ENCODE results near the gene MIOX. TPM values are rescaled to one million over a fixed set of nuclear protein-coding genes. Genes with fewer than 3 reads are reported as not detected.

The MIOX gene
- total RNA-seq, 1 donor from 2014 or later = not detected

- Histone ChIP-seq H3K27me3 (ENCODE audit: low read depth) (no peaks in the 10 kb centered on the region), H3K9me3 (replicated peaks) (no peaks in the 10 kb centered on the region), H3K4me3 (no peak overlapping the region), H3K36me3 (peaks cover 100% of the 10 kb centered on the region), H3K4me1 (no peaks in the 10 kb centered on the region), H3K27ac (replicated peaks) (no peak overlapping the region)
- intact Hi-C loops (cut with micrococcal nuclease) = no loop called here
- TF ChIP-seq CTCF (IDR thresholded peaks at IDR 0.05; ENCODE audit: borderline replicate concordance) = no peak
- no peak for DNase-seq
Observed at GRCh38 chr22:50459016-50459415, 27.6 kb upstream of the MIOX start.

GRCh38 chr22:50459496-50460140 lies 27.0 kb upstream of the MIOX start:
- Histone ChIP-seq H3K27ac (replicated peaks) (no peak overlapping the region), H3K27me3 (ENCODE audit: low read depth) (no peaks in the 10 kb centered on the region), H3K9me3 (replicated peaks) (no peaks in the 10 kb centered on the region), H3K4me1 (no peaks in the 10 kb centered on the region), H3K36me3 (peaks cover 100% of the 10 kb centered on the region), H3K4me3 (no peak overlapping the region)
- DNase-seq = no peak
- intact Hi-C loops (cut with micrococcal nuclease) = no loop called here
- TF ChIP-seq CTCF (IDR thresholded peaks at IDR 0.05; ENCODE audit: borderline replicate concordance) = no peak

GRCh38 chr22:50460938-50461337 lies 25.7 kb upstream of the MIOX start:
- Histone ChIP-seq H3K27me3 (ENCODE audit: low read depth) (no peaks in the 10 kb centered on the region), H3K36me3 (peaks cover 100% of the 10 kb centered on the region), H3K27ac (replicated peaks) (no peak overlapping the region), H3K4me1 (no peaks in the 10 kb centered on the region), H3K4me3 (no peak overlapping the region), H3K9me3 (replicated peaks) (no peaks in the 10 kb centered on the region)
- intact Hi-C loops (cut with micrococcal nuclease) = no loop called here
- no peak for TF ChIP-seq CTCF (IDR thresholded peaks at IDR 0.05; ENCODE audit: borderline replicate concordance)
- no peak for DNase-seq

- H3K36me3 ChIP-seq = peaks cover 100% of the 10 kb centered on the region
- TF ChIP-seq CTCF (IDR thresholded peaks at IDR 0.05; ENCODE audit: borderline replicate concordance) = no peak
- intact Hi-C loops (cut with micrococcal nuclease) = no loop called here
- H3K4me1 ChIP-seq = no peaks in the 10 kb centered on the region
- no peaks in the 10 kb centered on the region for H3K9me3 ChIP-seq (replicated peaks)
- no peak overlapping the region for H3K4me3 ChIP-seq
- no peak for DNase-seq
- H3K27ac ChIP-seq (replicated peaks) = no peak overlapping the region
- no peaks in the 10 kb centered on the region for H3K27me3 ChIP-seq (ENCODE audit: low read depth)
Observed at GRCh38 chr22:50461536-50461935, 25.1 kb upstream of the MIOX start.

GRCh38 chr22:50461979-50462540 lies 24.6 kb upstream of the MIOX start:
- Histone ChIP-seq H3K4me3 (no peak overlapping the region), H3K27ac (replicated peaks) (no peak overlapping the region), H3K9me3 (replicated peaks) (no peaks in the 10 kb centered on the region), H3K27me3 (ENCODE audit: low read depth) (no peaks in the 10 kb centered on the region), H3K36me3 (peaks cover 100% of the 10 kb centered on the region), H3K4me1 (no peaks in the 10 kb centered on the region)
- TF ChIP-seq CTCF (IDR thresholded peaks at IDR 0.05; ENCODE audit: borderline replicate concordance) = no peak
- intact Hi-C loops (cut with micrococcal nuclease) = no loop called here
- DNase-seq = no peak

All from left ventricle myocardium inferior (tissue), 1 donor.